ENCODE measurements around the gene SHQ1.
A peak's percentile ranks its signal among the peaks of the same experiment; 100 is the strongest.

SHQ1 gene

DNA sequence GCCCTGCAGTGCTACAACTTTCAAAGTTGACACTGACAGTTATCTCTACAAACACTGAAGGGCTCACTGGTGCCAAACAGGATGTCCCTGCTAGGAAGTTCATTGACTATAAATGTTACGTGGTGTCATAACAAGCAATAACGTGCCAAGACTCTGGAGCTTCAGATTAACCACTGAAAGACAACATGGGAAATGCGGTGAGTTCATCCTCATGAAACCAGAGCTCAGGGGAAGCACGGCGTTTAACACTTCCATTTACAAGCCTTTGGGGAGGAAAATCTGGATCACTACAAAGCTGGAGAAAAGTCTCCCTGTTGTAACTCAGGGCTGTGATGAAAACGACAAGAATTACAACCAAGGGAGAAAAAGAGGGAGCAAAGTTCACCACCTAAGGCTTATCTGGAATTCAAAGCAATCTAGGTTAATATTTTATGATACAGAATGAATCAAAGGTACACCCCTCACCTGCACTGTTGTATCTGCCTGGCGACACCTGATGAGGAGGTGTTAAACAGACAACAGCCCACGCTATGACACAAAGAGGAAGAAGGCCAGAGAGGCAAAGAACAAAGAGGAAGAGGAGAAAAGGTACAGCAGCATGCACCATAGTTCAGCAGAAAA, 27.0 kb downstream of the SHQ1 start:
- no peak overlapping the region for H3K4me3 ChIP-seq (ENCODE audit: low read depth, low read length)
- TF ChIP-seq, protein P1, sequence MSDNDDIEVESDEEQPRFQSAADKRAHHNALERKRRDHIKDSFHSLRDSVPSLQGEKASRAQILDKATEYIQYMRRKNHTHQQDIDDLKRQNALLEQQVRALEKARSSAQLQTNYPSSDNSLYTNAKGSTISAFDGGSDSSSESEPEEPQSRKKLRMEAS (IDR thresholded peaks at IDR 0.05; ENCODE audit: low read depth, low read length) = no peak
- TF ChIP-seq CTCF (IDR thresholded peaks at IDR 0.05; ENCODE audit: low read depth, low read length) (no peak), POLR2A (IDR thresholded peaks at IDR 0.05; ENCODE audit: extremely low read depth, insufficient read length) (no peak), MYC (IDR thresholded peaks at IDR 0.05; ENCODE audit: low read depth, low read length) (no peak)
- DNase-seq (ENCODE audit: low read depth) = no peak

DNA sequence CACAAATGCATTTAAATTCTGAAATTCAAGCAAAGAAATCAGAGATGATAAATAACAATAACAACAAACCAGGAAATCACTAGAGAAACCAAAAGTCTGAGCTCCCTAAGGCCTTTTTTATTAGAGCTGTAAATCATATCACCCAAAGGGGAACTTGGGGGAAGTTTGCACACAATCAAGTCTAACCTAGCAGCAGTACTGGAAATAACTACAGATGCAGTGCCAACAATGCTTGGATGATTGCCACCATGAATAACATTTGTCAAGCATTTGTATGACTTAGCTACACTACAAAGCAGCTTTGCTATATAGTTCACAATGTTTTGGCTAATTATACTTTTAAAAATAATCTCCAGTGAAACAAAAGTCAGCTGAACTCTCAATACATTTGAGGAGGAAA, 27.8 kb downstream of the SHQ1 start:
- DNase-seq (ENCODE audit: low read depth) = no peak
- TF ChIP-seq CTCF (IDR thresholded peaks at IDR 0.05; ENCODE audit: low read depth, low read length) (no peak), MYC (IDR thresholded peaks at IDR 0.05; ENCODE audit: low read depth, low read length) (no peak), POLR2A (IDR thresholded peaks at IDR 0.05; ENCODE audit: extremely low read depth, insufficient read length) (no peak)
- TF ChIP-seq, protein P1 (IDR thresholded peaks at IDR 0.05; ENCODE audit: low read depth, low read length) = no peak

DNA sequence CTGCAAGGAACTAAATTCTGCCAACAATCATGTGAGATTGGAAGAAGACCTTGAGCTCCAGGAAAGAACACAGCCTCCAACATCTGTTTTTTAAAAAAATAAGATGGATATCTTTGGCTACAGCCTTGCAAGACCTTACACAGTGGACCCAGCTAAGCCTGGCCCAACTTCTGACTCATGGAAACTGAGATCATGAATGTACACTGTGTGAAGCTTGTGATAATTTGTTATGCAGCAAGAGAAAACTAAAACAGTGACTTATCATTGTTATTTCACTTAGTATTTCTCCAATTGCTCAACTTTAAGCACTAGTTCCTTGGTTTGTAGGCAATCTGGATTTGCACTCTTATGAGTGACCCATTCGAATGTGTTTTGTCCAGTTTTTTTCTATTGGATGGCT, 29.3 kb downstream of the SHQ1 start:
- H3K4me3 ChIP-seq (ENCODE audit: low read depth, low read length) = no peak overlapping the region
- TF ChIP-seq CTCF (IDR thresholded peaks at IDR 0.05; ENCODE audit: low read depth, low read length) (no peak), POLR2A (IDR thresholded peaks at IDR 0.05; ENCODE audit: extremely low read depth, insufficient read length) (no peak), MYC (IDR thresholded peaks at IDR 0.05; ENCODE audit: low read depth, low read length) (no peak)
- TF ChIP-seq, protein P1 (IDR thresholded peaks at IDR 0.05; ENCODE audit: low read depth, low read length) = no peak
- DNase-seq (ENCODE audit: low read depth) = no peak

More for the DNA sequence above, 27.8 kb downstream of the SHQ1 start:
- H3K4me3 ChIP-seq (ENCODE audit: low read depth, low read length) = no peak overlapping the region

DNA sequence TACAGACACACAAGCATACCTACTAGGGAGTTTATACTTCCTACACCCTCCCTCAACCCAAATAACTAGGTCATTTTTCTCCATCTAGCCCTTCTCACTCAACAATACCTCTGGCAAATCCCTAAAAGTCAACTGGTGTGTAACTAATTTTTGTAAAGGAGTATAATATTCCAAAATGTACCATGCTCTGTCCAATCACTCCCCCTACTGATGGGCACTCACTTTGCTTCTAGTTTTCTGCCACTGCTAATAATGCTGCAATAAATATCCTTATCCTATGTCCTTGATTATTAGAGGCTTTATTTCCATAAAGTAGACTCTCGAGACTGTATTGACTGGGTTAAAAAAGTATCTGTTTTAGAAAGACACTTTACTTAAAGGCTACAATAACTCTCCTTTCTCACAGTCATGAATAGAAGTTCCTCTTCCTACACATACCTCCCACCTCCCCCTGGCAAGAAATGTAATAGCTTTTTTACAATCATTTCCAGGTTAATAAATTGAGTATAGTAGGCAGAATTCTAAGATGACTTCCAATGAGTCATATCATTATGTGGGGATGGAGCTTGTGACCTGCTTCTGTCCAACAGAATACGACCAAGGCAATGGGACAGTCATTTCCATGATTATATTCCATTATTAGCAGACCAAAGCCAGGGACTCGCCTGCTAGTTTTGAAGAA, 30.0 kb downstream of the SHQ1 start:
- TF ChIP-seq CTCF (IDR thresholded peaks at IDR 0.05; ENCODE audit: low read depth, low read length) = peak; percentile 19
- TF ChIP-seq MYC (IDR thresholded peaks at IDR 0.05; ENCODE audit: low read depth, low read length) = no peak
- no peak for TF ChIP-seq POLR2A (IDR thresholded peaks at IDR 0.05; ENCODE audit: extremely low read depth, insufficient read length)
- peak; percentile 11 for DNase-seq (ENCODE audit: low read depth)
- no peak overlapping the region for H3K4me3 ChIP-seq (ENCODE audit: low read depth, low read length)

GRCh38 chr3:72816862-72817355, 31.3 kb downstream of the SHQ1 start:
- DNase-seq (ENCODE audit: low read depth) = no peak
- H3K4me3 ChIP-seq (ENCODE audit: low read depth, low read length) = no peak overlapping the region
- TF ChIP-seq CTCF (IDR thresholded peaks at IDR 0.05; ENCODE audit: low read depth, low read length) (no peak), MYC (IDR thresholded peaks at IDR 0.05; ENCODE audit: low read depth, low read length) (no peak), POLR2A (IDR thresholded peaks at IDR 0.05; ENCODE audit: extremely low read depth, insufficient read length) (no peak)
- TF ChIP-seq, protein P1 (IDR thresholded peaks at IDR 0.05; ENCODE audit: low read depth, low read length) = no peak

Measured in NB4 (cell line).